Measurements from ENCODE around the gene MC1R.
"Not testable (repeated sequence)": the region's sequence is repeated elsewhere in the genome, so short reads cannot be mapped to it uniquely, and the experiment has no call there.

The MC1R gene

GRCh38 chr16:89934611-89935553, 16.2 kb downstream of the MC1R start:
- DNase-seq (ENCODE audit: low read depth), result no peak

DNA sequence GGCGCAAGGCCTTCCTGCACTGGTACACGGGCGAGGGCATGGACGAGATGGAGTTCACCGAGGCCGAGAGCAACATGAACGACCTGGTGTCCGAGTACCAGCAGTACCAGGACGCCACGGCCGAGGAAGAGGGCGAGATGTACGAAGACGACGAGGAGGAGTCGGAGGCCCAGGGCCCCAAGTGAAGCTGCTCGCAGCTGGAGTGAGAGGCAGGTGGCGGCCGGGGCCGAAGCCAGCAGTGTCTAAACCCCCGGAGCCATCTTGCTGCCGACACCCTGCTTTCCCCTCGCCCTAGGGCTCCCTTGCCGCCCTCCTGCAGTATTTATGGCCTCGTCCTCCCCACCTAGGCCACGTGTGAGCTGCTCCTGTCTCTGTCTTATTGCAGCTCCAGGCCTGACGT, 17.0 kb downstream of the MC1R start:
- not testable (repeated sequence) for DNase-seq (ENCODE audit: low read depth)

- no peak for DNase-seq (ENCODE audit: low read depth)
Measured at GRCh38 chr16:89936034-89936433, 17.4 kb downstream of the MC1R start.

DNA sequence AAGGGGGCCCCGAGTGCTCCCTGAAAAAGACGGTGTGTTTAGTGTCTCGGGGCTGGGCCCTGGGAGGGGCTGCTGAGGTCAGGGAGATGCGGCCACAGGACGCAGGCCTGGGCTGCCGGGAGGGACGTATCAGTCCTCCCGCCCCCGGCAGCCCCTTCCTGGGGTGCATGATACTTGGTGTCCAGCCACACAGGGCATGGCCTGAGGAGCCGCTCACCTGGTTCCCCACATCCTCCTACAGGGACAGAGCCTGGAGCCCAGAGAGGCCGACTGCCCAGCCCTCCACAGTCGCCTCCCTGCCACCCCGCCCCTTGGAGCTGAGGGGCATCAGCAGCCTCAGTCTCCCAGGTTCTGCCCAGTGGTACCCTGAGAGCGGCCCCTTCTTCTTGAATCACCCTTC, 17.8 kb downstream of the MC1R start:
- no peak for DNase-seq (ENCODE audit: low read depth)

DNA sequence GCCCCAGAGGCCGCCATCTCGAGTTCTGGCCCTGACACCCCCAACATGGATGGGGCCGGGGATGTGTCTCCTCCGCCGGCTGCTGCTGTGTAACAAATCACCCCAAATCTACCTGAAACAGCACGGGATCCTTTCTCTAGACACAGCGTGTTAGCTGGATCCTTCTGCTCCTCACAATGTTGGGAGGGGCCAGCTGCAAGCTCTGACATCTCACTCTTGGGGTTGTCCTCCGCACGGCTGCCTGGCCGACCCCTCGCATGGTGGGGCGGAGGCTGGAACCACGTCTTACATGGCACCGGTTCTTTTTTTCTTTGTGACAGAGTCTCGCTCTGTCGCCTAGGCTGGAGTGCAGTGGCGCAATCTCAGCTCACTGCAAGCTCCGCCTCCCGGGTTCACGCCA, 18.3 kb downstream of the MC1R start:
- no peak for DNase-seq (ENCODE audit: low read depth)

GRCh38 chr16:89938175-89938885, 19.7 kb downstream of the MC1R start:
- DNase-seq (ENCODE audit: low read depth), result no peak

GRCh38 chr16:89944773-89945172, 26.1 kb downstream of the MC1R start:
- DNase-seq (ENCODE audit: low read depth), result no peak

- no peak for DNase-seq (ENCODE audit: low read depth)
Measured at GRCh38 chr16:89945654-89946053, 27.0 kb downstream of the MC1R start.

GRCh38 chr16:89946515-89946914, 27.9 kb downstream of the MC1R start:
- no peak for DNase-seq (ENCODE audit: low read depth)

DNA sequence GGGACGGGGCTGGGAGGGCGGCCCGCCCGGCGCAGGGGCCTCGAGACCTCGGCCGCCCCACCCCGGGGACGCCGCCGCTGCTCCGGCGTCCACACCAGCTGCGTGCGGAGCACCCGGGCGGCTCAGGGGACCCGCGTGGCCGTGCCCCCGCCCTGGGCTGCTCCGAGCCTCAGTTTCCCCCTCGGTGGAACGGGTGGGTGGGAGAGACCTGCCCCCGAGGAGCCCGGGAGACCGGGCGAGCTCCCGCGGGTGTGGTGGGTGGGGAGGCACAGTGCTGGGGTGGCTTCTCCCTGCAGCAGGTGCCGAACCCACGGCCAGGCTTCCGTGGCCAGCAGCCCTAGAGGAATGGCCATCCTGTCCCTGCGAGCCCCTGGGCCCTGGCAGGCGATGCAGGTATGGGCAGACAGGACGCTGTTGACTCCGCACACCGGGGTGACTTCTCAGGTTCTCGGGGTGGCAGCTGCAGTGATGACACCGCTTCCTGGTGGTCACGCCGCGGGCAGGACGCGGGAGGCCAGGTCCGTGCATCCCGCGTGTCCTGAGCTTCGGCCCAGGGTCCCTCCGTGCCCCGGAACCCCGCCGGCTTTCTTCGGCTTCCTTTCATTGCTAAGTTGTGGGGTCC, 30.6 kb downstream of the MC1R start:
- DNase-seq (ENCODE audit: low read depth), result no peak

- DNase-seq (ENCODE audit: low read depth), result no peak
Measured at GRCh38 chr16:89949756-89950155, 31.1 kb downstream of the MC1R start.

- DNase-seq (ENCODE audit: low read depth), result no peak
Measured at GRCh38 chr16:89951509-89951908, 32.8 kb downstream of the MC1R start.

DNA sequence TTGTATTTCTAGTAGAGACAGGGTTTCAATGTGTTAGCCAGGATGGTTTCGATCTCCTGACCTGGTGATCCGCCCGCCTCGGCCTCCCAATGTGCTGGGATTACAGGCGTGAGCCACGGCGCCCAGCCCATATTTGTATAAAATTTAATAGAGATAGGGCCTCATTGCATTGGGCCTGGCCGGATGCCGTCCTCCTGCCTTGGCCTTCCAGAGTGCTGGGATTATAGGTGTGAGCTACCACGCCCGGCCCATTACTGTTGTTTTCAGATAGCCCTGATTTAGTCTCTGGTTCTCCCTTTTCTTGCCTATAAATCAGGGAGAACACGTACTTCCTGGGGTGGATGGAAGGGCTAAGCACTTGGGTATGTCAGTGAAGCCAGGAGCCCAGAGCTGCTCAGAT, 33.4 kb downstream of the MC1R start:
- DNase-seq (ENCODE audit: low read depth), result no peak

GRCh38 chr16:89952551-89952950, 33.9 kb downstream of the MC1R start:
- no peak for DNase-seq (ENCODE audit: low read depth)

DNA sequence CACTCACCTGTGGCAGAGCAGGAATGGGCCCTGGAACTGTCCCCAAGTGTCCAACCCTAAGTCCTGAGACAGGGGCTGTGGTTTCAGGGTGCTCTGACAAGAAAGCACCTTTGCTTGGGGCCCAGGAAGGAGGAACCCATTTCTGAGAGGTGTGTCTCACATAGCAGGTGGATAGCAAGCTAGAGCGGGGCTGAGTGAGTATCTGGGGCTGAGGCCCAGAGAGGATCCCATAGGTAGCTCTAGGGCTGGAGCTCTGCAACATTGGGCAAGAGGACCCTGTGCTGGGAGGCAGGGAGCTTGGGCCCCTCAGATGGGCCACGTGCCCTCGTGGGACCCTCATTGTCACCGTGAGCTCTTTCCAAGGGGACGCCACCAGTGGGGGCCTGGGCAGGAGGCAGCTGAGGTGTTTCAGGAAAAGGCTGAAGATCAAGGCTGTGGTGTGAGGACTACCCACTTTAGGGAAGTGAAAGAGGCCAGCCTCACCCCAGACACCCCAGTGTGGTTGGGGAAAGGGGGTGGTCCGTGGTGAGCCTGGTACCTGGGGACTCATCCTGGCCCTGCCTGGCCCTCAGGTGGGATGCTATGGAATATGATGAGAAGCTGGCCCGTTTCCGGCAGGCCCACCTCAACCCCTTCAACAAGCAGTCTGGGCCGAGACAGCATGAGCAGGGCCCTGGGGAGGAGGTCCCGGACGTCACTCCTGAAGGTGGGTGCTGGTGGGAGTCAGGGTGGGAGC, 35.2 kb downstream of the MC1R start:
- no peak for DNase-seq (ENCODE audit: low read depth)

GRCh38 chr16:89954462-89954861, 35.8 kb downstream of the MC1R start:
- no peak for DNase-seq (ENCODE audit: low read depth)

GRCh38 chr16:89955001-89955685, 36.5 kb downstream of the MC1R start:
- DNase-seq (ENCODE audit: low read depth), result no peak

GRCh38 chr16:89956505-89957215, 38.0 kb downstream of the MC1R start:
- DNase-seq (ENCODE audit: low read depth), result no peak

GRCh38 chr16:89957216-89957785, 38.6 kb downstream of the MC1R start:
- no peak for DNase-seq (ENCODE audit: low read depth)

GRCh38 chr16:89958068-89958467, 39.4 kb downstream of the MC1R start:
- DNase-seq (ENCODE audit: low read depth), result no peak

Measured in T follicular helper cell (primary cell).